Chondrocyte (in vitro differentiated cells): ENCODE measurements around the gene RSPO4. TPM values are rescaled to one million over a fixed set of nuclear protein-coding genes. Genes with fewer than 3 reads are reported as not detected.

Experiments used
- DNase-seq: peaks from one replicate; pipeline ENCODE4 v3.0.0; 2021; ENCODE audit warnings: mixed read lengths, low spot score
- H3K27ac Mint-ChIP-seq: one replicate; pipeline ENCODE4 v1.8.0; 2021; ENCODE audit warnings: mild to moderate bottlenecking, moderate library complexity, mixed read lengths; ENCODE audit not compliant: unreplicated experiment
- H3K27me3 Mint-ChIP-seq: 2 replicates; pipeline ENCODE4 v1.8.0; 2021; ENCODE audit warnings: low read depth, mixed read lengths
- H3K36me3 Mint-ChIP-seq: 2 replicates; pipeline ENCODE4 v1.8.0; 2021; ENCODE audit warnings: low read depth, mixed read lengths
- H3K4me1 Mint-ChIP-seq: 2 replicates; pipeline ENCODE4 v1.8.0; 2021; ENCODE audit warnings: low read depth, mild to moderate bottlenecking, mixed read lengths
- H3K4me3 Mint-ChIP-seq: one replicate; pipeline ENCODE4 v1.8.0; 2021; ENCODE audit warnings: mild to moderate bottlenecking, moderate library complexity, mixed read lengths; ENCODE audit not compliant: unreplicated experiment
- H3K9me3 Mint-ChIP-seq: 2 replicates; pipeline ENCODE4 v1.8.0; 2021; ENCODE audit warnings: low read depth, mixed read lengths
- CTCF ChIP-seq: fragments of 200-600 bp; sonication (generic); IDR thresholded peaks from 2 replicates; pipeline ENCODE4 v1.5.0; 2021; ENCODE audit warnings: antibody characterized with exemption, mild to moderate bottlenecking, moderate library complexity
- total RNA-seq: library from RNA; stranded (reverse); gene quantifications from 3 replicates; pipeline ENCODE4 v1.2.1, GENCODE V29; 2021

The RSPO4 gene
- total RNA-seq, 1 donor from 2014 or later = not detected

- Mint-ChIP-seq H3K27ac (no peak overlapping the region), H3K27me3 (no peaks in the 10 kb centered on the region), H3K36me3 (no peaks in the 10 kb centered on the region), H3K9me3 (peaks cover 18% of the 10 kb centered on the region), H3K4me3 (no peak overlapping the region), H3K4me1 (no peaks in the 10 kb centered on the region)
- no peak for TF ChIP-seq CTCF
- no peak for DNase-seq
Observed at GRCh38 chr20:934186-934840, 67.8 kb downstream of the RSPO4 start.

GRCh38 chr20:933029-933428, 69.1 kb downstream of the RSPO4 start:
- Mint-ChIP-seq H3K9me3 (peaks cover 18% of the 10 kb centered on the region), H3K27me3 (no peaks in the 10 kb centered on the region), H3K36me3 (no peaks in the 10 kb centered on the region), H3K27ac (no peak overlapping the region), H3K4me1 (no peaks in the 10 kb centered on the region), H3K4me3 (no peak overlapping the region)
- DNase-seq = no peak
- no peak for TF ChIP-seq CTCF

- no peak for TF ChIP-seq CTCF
- peaks cover 18% of the 10 kb centered on the region for H3K9me3 Mint-ChIP-seq
- no peak overlapping the region for H3K27ac Mint-ChIP-seq
- no peaks in the 10 kb centered on the region for H3K4me1 Mint-ChIP-seq
- H3K36me3 Mint-ChIP-seq = no peaks in the 10 kb centered on the region
- H3K27me3 Mint-ChIP-seq = no peaks in the 10 kb centered on the region
- H3K4me3 Mint-ChIP-seq = no peak overlapping the region
- no peak for DNase-seq
Observed at GRCh38 chr20:931401-931800, 70.7 kb downstream of the RSPO4 start.

- H3K27ac Mint-ChIP-seq = no peak overlapping the region
- no peaks in the 10 kb centered on the region for H3K36me3 Mint-ChIP-seq
- DNase-seq = no peak
- H3K4me1 Mint-ChIP-seq = no peaks in the 10 kb centered on the region
- TF ChIP-seq CTCF = no peak
- H3K4me3 Mint-ChIP-seq = no peak overlapping the region
- peaks cover 11% of the 10 kb centered on the region for H3K9me3 Mint-ChIP-seq
- no peaks in the 10 kb centered on the region for H3K27me3 Mint-ChIP-seq
Observed at GRCh38 chr20:926670-927069, 75.4 kb downstream of the RSPO4 start.

- Mint-ChIP-seq H3K4me3 (no peak overlapping the region), H3K27me3 (no peaks in the 10 kb centered on the region), H3K27ac (no peak overlapping the region), H3K9me3 (peaks cover 2% of the 10 kb centered on the region), H3K36me3 (no peaks in the 10 kb centered on the region), H3K4me1 (no peaks in the 10 kb centered on the region)
- DNase-seq = no peak
- no peak for TF ChIP-seq CTCF
Observed at GRCh38 chr20:925516-925915, 76.6 kb downstream of the RSPO4 start.
